ENCODE results near the gene SLC4A11.

SLC4A11 gene

GRCh38 chr20:3210346-3210745, 28.6 kb downstream of the SLC4A11 start:
- no peak for DNase-seq
- no peak for TF ChIP-seq POLR2A (IDR thresholded peaks at IDR 0.05; ENCODE audit: low read length)
- TF ChIP-seq GATA1 (IDR thresholded peaks at IDR 0.05; ENCODE audit: low read depth, low read length), result no peak

DNA sequence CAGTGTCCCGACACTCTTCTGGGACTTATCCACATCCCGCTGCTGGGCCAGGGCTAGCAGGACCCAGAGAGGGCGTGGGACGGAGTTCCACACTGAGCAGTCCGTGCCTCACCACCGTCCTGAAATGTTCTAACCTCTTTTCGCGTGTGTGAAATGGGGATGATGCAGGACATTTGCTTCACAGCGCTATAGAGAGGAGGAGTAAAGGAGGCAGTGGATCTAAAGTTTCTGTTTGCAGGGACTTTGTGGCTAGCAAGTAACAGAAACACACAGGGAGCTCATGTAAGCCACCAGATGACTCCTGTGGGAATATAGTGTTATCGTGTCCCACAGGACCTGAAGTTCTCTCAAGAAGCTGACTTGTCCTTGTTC, 29.1 kb downstream of the SLC4A11 start:
- DNase-seq, result peak; percentile 36 to 56
- TF ChIP-seq GATA1 (IDR thresholded peaks at IDR 0.05; ENCODE audit: low read depth, low read length) (no peak), POLR2A (IDR thresholded peaks at IDR 0.05; ENCODE audit: low read length) (no peak)

GRCh38 chr20:3209257-3209945, 29.6 kb downstream of the SLC4A11 start, which contains the start of gene ITPA:
ITPA (plus strand) TSS chr20:3209498; CDS start chr20:3209552, 54 bp downstream.
- peak; percentile 57 for TF ChIP-seq POLR2A (IDR thresholded peaks at IDR 0.05; ENCODE audit: low read length)
- no peak for TF ChIP-seq GATA1 (IDR thresholded peaks at IDR 0.05; ENCODE audit: low read depth, low read length)
- DNase-seq, result peak; percentile 77 to 78

DNA sequence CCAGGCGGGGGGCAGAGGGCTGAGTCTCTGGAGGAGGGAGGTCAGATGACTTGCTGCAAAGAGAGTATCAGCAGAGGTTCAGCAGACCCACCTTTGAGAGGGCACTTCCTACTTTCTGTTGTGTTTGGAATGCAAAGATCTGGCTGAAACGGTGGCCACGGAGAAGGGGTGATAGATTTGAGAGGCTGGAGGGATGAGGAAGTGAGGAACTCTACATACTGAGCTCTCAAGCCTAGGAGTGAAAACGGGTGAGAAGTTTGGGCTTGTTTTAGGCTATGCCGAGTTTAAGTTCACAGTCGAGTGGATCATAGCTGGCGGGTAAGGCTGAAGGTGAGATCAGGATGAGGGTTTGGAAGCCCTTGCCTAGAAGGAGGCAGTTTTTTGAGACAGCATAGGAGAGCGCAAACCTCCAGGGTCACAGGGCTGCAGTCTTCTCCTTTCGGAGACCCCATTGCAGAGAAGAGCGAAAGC, 30.2 kb downstream of the SLC4A11 start:
- DNase-seq, result no peak
- no peak for TF ChIP-seq POLR2A (IDR thresholded peaks at IDR 0.05; ENCODE audit: low read length)
- no peak for TF ChIP-seq GATA1 (IDR thresholded peaks at IDR 0.05; ENCODE audit: low read depth, low read length)

DNA sequence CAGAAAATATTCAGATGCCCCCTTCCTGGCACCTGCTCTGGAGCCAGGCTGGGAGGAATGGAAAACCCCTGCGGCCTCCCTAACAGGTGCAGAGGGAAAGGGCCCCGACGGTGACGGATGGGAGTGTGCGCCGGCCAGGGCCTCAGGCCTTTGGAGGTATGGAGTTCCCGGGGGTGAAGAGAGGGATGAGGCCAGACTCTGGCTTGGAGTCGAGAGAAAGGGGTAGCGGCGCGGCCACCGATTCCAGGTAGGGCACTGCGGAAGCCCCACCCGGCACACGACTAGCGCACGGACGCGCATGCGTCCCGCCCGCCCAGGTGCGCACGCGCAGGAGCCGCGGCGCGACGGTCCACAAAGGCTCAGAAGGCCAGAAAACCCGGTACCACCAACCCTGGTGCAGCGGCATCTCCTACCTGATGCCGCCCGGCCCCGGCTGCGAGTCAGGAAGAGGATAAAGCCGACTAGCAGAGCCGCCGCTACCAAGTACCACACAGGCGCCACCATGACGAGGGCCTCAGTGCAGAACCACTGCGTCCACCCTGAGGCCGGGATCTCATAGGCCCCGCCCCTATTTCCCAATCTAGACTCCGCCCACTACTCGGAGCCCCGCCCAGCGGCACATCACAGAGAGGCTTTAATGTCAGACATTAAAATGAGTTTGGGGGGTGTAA, 34.7 kb downstream of the SLC4A11 start, which contains the start of gene DDRGK1:
DDRGK1 (minus strand) TSS at position 559 of the 671 bp plus-strand sequence; CDS start at position 504, 55 bp downstream.
- no peak for TF ChIP-seq GATA1 (IDR thresholded peaks at IDR 0.05; ENCODE audit: low read depth, low read length)
- TF ChIP-seq POLR2A (IDR thresholded peaks at IDR 0.05; ENCODE audit: low read length), result peak; percentile 79
- peak; percentile 90 to 95 for DNase-seq

DNA sequence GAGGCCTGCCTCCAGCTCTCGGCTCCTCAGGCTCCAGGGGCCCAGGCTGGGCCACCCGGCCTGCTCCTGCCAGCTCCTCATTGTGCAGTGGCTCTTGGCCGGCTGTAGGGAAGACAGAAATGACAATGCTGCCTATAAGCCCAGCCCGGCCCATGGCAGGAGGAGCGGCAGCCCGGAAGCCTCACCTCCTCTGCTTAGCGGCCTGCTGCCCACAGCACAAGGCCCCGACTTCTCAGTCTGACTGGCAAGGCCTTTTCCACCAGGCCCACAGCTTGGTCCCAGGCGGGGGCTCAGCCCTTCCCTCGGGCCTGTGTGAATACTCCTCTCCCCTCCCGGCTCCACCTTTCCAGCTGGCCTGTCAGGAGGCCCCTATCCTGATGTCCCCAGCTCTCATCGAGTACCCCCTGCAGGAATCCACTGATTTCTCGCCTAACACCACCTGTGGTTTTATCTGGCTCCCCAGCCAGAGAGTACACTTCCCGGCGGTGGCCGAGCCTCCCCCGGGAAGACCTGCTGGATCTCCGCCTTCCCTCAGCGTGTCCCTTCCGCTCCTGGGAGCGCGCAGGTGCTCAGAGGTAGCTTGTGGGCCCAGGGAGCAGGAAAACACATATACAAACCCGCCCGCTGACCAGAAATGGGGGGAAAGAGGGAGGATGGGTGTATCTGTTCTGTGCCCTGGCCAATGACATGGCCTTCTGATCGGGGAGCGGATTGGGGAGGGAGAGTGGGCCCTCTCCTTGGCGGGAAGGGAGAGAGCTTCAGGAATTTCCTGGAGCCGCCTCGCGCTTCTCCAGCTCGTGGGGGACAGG, 35.5 kb downstream of the SLC4A11 start:
- TF ChIP-seq GATA1 (IDR thresholded peaks at IDR 0.05; ENCODE audit: low read depth, low read length) (no peak), POLR2A (IDR thresholded peaks at IDR 0.05; ENCODE audit: low read length) (no peak)
- peak; percentile 79 to 82 for DNase-seq

GRCh38 chr20:3202965-3203314, 36.0 kb downstream of the SLC4A11 start:
- DNase-seq, result no peak
- TF ChIP-seq GATA1 (IDR thresholded peaks at IDR 0.05; ENCODE audit: low read depth, low read length) (no peak), POLR2A (IDR thresholded peaks at IDR 0.05; ENCODE audit: low read length) (no peak)

DNA sequence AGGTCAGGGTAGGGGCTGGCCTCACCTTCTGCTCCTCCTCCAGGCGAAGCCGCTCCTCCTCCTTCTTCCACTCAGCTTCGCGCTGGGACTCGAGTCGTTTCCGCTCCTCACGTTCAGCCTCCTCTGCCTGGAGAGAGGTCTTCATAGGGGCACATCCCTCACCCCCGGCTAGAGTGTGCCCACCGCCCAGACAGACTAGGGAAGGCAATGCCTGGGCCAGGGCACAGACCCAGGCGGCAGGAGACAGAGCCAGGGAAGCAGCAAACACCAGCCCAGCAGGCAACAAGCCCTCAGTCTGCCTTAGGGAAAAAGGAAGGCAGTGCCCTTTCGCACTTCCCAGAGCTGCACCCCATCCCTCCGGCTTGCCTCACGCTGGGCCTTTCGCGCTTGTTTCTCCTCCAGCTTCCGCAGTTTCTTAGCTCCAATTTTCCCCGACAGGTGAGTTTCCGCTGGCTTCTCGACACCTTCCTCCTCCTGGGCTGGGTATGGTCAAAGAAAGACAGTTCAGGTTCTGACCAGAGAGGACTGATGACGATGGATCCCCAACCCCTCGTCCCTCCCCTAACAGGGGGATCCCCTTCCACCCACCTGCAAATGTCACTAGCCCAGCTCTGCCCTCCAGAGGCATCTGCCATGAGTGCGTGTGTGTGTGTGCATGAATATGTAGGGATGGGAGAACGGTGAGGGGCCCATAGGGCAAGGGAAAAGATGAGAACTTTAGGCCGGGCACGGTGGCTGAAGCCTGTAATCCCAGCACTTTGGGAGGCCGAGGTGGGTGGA, 38.8 kb downstream of the SLC4A11 start:
- DNase-seq, result no peak
- no peak for TF ChIP-seq GATA1 (IDR thresholded peaks at IDR 0.05; ENCODE audit: low read depth, low read length)
- TF ChIP-seq POLR2A (IDR thresholded peaks at IDR 0.05; ENCODE audit: low read length), result no peak

DNA sequence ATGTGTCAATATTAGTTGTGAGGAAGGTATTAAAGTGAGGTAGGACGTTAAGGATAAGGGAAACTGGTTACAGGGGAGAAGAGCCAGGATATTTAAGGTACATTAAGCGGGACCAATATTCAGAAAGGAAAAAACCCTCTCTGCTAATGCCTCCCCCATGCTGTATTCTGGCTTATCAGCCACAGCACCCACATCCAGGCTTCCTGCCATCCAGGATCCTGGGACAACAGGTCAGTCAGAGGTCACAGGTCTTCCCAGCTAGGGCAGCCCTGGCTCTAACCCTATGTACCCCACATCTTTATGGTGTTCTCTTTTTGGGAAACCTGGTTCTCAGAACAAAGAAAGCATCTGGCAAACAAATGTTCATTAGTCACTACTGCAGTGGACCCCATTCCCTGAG, 39.8 kb downstream of the SLC4A11 start:
- TF ChIP-seq POLR2A (IDR thresholded peaks at IDR 0.05; ENCODE audit: low read length), result no peak
- TF ChIP-seq GATA1 (IDR thresholded peaks at IDR 0.05; ENCODE audit: low read depth, low read length), result no peak
- DNase-seq, result no peak

DNA sequence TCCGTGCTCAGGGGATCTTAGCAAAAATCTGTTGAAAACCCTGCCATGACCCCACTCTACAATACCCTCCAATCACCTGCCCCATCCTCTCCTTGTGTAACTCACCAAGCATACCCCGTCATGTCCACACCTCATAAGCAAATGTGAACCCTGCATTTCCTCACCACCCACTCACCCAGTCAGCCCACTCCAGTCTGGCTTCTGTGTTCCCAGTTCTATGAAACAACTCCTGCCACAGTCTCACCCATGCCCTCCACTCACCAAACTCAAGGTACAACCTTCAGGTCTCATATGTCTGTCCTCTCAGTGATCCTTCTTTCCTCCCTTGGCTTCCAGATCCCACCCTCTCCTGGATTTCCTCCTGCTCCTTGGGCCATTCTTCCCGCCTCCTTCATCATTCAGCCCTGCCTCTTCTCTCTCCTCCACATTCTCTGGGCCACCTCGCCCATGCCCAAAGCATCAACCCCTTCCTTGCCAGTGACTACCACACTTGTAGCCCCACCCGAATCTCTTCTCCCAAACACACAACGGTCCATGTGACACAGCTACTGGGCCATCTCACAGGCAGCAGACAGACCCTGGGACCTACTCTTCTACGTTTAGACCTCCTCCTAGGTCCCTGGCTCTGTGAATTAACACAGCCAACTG, 43.3 kb downstream of the SLC4A11 start:
- TF ChIP-seq POLR2A (IDR thresholded peaks at IDR 0.05; ENCODE audit: low read length), result no peak
- TF ChIP-seq GATA1 (IDR thresholded peaks at IDR 0.05; ENCODE audit: low read depth, low read length), result no peak
- no peak for DNase-seq

GRCh38 chr20:3194617-3195280, 44.2 kb downstream of the SLC4A11 start:
- DNase-seq, result no peak
- TF ChIP-seq POLR2A (IDR thresholded peaks at IDR 0.05; ENCODE audit: low read length) (no peak), GATA1 (IDR thresholded peaks at IDR 0.05; ENCODE audit: low read depth, low read length) (no peak)

GRCh38 chr20:3193806-3194616, 45.0 kb downstream of the SLC4A11 start:
- no peak for TF ChIP-seq GATA1 (IDR thresholded peaks at IDR 0.05; ENCODE audit: low read depth, low read length)
- no peak for TF ChIP-seq POLR2A (IDR thresholded peaks at IDR 0.05; ENCODE audit: low read length)
- DNase-seq, result no peak
